CMK (cell line): ENCODE measurements around the gene BTBD19.
"Not testable (repeated sequence)": the region's sequence is repeated elsewhere in the genome, so short reads cannot be mapped to it uniquely, and the experiment has no call there.

ENCODE experiments used
- DNase-seq: peaks from one replicate; pipeline ENCODE4 v3.0.0-alpha.2; 2010; ENCODE audit warnings: low read depth

Gene BTBD19

DNA sequence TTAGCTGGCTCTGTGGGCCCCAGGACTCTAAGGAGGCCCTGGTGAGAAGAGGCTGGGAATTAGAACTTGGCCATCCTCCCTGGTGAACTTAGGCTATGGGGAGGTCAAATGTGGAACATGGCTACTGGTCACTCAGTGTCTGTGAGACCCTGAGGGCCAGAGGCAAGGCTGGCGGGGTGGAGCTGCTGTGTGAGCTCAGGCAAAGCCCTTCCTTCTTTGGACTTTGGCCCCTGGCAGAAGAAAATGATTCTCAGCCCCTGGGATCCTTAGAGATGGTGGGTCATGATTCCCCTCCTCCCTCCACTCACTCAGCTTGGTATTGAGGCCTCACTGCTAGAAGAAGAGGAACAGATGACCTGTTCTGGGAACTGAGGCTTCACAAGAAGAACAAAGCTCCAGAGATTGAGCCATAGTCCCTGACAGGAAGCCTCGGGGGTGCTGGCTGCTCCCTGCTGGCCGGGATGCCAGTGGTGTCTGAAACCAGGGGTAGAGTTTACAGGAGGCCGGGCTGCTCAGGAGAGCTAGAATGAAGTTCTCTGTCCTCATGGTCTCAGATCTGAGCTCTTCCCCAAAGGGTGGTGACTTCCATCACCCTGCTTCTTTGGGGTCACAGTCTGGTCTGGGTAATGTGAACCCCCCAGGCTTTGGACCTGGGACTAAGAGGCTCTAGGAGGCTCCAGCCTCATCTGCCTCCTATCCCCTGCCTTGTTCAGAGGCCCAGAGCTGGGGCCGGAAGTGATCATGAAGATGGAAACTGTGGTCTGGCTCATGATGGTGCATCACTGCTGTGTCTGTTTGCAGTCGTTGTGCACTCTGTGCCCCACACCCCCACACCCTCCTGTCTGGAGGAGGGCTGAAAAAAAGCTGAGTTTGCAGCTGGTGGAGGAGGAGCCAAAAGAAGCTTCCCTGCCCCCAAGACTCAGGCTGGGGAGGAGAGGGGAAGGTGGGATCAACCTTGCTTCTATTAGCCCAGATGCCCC lies 905 bp downstream of the BTBD19 start:
- DNase-seq = peak; percentile 80

DNA sequence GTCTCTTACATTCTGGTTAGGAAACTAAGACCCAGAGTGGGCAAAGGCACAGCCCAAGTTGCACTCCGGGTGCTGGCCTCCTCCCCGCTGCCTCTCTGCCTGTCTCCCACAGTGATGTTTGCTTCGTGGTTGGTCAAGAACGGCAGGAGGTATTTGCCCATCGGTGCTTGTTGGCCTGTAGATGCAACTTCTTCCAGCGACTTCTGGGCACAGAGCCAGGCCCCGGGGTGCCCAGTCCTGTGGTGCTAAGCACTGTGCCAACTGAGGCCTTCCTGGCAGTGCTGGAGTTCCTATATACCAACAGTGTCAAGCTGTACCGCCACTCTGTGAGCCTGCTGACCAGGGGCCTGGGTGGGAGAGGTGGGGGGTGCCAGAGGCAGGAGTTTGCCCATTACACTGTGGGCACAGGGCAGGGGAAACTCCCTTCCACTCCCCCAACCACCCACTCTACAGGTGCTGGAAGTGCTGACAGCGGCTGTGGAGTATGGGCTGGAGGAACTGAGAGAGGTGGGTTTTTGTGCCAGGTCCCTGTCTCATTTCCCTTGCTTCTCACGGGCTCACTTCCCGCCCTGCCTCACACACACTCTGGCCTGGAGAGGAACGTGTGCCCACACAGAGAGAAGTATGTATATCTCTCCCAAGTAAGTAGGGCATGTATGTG lies 1.9 kb downstream of the BTBD19 start:
- DNase-seq = no peak

DNA sequence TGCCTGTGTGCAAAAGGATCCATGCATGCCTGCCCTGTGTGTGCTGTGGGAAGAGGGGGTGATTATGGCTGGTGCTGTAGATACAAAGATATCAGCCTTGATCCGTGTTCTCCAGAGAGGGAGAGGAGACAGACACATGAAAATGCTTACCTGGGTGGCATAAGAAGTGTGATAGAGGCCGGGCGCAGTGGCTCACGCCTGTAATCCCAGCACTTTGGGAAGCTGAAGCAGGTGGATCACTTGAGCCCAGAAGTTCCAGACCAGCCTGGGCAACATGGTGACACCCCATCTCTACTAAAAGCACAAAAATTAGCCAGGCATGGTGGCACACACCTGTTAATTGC lies 2.4 kb downstream of the BTBD19 start:
- DNase-seq = not testable (repeated sequence)

DNA sequence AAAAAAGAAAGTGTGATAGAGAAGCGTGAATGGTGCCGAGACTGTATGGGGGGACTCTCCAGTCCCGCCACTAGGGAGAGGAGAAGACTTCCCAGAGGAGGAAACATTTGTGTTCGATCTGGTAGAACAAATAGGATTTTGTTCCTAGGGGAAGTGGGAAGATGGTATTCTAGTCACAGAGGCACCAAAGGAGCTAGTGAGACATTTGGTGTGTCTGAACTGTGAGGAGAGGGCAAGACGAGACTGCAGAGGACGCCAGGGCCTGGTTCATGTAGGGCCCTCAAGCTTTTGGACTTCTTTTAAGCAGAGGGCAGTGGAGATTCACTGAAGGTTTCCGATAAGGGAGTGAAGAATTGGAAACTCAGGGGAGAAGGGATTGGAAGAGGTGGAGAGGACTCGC lies 2.9 kb downstream of the BTBD19 start:
- no peak for DNase-seq

DNA sequence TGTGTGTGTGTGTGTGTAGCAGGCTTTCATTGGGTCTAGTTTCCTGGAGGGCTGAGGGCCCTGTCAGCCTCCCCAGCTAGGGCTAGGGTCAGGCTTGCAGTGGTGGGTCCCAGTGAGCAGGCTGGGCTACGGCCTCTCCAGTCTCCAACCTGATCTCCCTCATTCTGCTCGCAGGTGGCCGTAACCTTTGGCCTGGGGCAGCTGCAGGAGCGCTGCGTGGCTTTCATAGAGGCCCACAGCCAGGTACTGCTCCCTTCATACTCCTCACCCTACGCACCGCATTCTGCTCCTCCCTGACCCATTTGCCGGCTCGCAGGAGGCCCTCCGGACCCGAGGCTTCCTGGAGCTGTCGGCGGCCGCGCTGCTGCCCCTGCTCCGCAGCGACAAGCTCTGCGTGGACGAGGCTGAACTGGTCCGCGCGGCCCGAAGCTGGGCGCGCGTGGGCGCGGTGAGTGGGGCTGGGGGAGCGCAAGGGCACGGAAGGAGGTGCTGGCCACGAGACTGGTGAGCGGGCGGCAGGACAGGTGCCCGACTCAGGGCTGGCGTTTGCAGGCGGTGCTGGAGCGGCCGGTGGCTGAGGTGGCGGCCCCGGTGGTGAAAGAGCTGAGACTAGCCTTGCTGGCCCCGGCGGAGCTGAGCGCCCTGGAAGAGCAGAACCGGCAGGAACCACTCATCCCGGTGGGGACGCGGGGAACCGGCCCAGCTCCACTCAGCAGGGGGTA lies 4.7 kb downstream of the BTBD19 start:
- no peak for DNase-seq

DNA sequence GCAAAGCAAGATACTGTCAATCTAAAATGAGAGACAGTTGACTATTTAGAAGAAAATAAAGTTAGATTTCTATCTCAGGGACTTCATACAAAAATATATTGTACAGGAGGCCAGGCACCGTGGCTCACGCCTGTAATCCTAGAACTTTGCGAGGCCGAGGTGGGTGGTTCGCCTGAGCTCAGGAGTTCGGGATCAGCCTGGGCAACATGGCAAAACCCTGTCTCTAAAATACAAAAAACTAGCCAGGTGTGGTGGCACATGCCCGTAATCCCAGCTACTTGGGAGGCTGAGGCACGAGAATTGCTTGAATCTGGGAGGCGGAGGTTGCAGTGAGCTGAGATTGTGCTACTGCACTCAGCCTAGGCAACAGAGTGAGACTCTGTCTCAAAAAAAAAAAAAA lies 7.6 kb downstream of the BTBD19 start:
- not testable (repeated sequence) for DNase-seq

DNA sequence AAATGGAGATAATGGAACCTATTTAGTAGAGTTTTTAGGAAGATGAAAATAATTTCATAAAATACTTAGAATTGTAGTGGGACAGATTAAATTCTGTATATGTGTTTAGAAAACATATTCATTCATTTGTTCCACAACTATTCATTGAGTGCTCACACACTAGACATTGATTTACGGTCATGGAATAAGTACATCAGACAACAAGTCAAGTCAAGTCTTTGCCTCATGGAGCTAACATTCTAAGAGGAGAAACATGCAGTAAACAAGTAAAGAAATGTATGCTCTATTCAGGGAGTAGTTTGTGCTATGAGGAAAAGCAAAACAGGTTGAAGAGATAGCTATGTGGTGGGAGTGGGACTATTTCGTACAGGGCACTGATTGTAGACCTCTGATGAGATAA lies 9.0 kb downstream of the BTBD19 start:
- no peak for DNase-seq

DNA sequence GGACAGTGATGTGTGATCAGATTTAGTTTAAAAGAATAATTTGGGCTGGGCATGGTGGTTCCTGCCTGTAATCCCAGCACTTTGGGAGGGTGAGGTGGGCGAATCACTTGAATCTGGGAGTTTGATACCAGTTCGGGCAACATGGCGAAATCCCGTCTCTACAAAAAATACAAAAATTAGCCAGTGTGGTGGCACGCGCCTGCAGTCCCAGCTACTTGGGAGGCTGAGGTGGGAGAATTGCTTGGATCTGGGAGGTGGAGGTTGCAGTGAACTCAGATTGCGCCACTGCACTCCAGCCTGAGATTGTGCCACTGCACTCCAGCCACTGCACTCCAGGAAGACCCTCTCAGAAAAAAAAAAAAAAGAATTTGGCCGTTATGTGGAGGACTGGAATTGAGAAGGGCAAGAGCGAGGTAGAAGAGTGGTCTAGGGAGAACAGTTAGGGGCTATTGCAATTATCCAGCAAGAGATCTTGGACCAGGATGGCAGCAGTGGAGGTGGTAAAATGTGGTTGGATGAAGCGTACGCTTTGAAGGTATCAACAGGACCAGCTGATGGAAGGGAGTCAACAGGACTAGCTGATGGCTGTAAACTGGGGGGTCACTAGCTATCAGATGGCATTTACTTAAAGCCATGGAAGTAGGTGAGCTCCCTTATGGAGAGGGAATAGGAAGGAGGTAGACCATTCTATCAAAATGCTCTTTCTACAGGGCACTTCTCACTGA lies 9.6 kb downstream of the BTBD19 start:
- no peak for DNase-seq

DNA sequence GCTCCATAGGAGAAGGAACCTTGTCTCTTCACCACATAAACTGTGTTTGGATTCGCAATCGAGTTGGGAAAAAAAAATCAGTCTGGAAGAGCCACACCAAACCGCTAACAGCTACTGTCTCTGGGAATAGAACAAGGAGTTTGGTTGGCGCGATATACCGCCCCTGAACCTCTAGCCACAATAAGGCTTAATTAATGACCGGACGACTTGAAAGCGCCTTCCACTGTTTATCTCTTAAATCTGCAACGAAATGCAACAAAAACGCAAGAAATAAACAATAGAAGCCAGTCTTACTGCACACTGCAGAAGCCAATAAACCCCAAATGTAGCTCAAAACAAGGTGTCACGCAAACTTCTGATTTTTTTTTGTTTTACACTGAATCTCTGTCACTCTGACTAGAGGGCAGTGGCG lies 10.9 kb downstream of the BTBD19 start:
- DNase-seq = no peak

DNA sequence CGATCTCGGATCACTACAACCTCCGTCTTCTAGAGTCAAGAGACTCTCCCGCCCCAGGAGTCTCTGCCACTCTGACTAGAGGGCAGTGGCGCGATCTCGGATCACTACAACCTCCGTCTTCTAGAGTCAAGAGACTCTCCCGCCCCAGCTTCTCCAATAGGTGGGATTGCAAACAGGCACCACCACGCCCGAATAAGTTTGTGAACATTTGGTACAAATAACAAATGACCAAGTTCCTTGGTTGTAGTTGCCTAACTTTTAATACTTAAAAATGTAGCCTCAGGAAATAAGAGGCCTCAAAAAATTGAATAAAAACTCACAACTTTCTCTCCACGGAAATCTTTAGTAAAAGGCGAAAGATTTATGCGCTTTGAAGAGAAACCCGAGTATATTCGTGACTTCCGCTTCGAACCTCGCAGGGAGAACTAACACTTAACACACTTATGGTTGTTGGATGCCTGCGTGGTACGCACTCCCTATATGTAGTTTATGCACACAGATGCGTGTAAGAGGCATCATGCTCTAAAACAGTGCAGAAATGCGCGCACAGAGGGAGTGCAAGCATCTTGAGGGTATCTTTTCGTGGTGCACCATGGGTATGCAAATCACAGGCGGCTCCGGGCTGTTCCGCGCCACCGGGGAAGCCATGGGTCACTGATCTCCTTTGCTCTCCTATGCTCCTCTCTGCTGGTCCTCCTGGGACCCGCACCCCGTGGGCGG lies 11.4 kb downstream of the BTBD19 start:
- DNase-seq = no peak

DNA sequence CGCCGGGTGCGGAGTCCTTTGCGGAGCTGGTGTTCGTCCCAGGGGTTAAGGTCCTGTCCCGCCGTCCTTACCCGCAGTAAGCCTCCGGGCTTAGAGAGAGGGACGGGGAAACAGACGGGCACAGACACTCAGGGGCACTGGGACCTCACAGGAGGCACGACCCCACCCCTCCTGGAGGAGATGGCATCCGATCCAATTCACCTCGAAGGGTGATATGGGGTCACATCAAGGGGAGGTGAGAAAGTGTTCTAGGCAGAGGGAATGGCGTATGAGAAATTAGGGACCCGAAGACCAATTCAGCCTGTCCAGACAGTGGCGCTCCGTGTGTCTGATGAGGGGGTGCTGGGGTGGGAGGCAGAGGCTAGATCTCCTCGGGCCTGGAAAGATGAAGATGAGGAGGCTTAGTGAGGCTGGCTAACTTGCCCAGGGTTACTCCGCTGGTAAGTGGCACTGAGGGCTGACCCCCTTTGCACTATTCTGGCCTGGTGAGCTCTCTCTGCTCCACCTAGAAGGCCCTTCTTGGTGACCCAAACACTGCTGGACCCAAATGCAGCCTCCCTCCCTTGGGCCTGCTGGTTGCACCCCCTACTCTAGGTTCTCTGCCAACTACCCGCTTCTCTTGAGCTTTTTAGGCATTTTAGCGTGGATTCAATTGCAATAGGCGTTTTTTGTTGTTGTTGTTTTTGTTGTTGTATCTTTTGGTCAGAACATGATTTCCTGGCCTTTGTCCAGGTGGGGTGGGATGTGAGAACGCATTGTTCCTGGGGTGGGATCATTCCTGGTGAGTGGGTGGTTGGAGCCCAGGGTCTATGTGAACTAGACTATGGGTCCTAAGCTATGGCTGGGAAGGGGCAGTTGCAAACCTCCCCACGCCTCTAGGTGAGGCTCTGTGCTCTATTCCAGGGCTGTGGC lies 12.3 kb downstream of the BTBD19 start:
- no peak for DNase-seq

DNA sequence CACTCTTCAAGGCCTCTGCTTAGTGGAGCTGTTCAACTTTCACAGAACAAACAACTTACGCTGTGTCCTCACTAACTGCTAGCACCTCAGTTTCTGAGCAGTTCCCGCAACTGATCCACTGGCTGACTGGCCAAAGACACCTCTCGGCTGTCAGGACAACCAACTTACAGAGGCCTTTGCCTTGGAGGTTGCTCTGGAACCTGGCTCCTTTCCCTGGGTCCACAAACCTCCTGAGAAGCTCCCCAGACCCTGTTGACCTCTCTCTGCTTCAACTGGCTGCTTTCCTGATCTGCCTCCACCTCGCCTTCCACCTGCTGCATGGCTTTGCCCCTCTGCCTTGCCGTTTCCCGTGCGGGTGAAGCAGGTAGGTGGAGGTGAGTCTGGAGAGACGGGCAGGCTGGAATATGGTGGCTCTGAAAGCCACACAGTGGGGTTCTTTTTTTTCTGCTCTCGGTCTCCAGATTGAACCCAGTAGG lies 13.0 kb downstream of the BTBD19 start:
- DNase-seq = no peak

DNA sequence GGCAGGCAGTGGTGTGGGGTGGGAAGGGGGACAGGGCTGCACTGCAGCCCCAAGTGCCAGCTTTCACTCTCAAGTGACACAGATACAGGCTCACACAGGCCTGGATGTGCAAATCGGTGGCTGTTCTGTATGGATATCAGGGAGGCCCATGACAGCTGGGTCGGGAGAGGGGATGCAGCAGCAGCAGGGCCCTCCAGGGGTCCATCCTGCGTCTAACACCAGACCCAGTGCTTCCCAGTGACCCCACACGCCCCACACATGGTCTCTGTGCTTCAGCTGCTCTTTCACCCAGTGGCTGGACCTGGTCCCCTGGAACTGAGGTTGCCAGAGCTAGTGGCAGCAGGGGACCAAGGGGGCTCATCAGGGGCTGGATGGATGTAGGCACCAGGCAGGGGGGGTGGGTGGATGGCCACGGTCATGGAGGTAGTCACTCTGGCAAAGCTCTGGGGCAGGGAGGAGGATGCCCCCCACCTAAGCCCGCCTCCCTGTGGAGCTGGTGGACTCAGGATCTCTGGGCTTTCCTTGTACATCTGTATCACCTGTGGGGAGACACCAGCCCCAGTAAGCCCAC lies 13.9 kb downstream of the BTBD19 start:
- no peak for DNase-seq

DNA sequence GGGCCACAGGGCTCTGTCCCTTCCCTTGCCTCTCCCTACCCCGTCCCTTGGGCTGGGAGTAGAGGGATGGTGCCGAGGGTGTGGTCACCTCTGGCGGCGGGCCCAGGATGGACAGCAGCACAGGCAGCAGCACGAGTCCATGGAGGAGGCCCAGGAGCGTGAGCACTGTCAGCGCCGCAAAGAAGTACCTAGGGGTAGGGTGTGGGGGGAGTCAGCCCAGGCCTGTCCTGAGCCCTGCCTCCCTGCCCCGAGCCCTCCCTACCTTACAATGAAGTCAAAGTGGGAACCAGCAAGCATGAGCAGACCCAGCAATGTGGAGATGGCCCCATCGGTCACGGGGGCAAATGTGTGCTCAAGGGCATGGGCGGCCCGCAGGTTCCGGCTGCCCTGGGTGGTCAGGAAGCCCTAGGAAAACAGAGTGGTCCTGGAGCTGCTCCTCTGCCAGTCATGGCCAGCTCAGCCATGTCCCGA lies 14.7 kb downstream of the BTBD19 start:
- DNase-seq = no peak

DNA sequence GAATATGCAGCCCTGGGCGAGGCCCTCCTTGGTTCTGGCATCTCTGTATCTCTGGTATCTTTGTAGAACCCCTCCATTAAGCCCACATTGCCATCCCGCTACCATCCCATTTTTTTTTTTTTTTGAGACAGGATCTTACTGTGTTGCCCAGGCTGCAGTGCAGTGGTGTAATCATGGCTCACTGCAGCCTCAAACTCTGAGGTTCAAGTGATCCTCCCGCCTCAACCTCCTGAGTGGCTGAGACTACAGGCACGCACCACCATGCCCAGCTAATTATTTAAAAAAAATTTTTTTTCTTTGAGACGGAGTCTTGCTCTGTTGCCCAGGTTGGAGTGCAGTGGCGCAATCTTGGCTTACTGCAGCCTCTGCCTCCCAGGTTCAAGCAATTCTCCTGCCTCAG lies 16.1 kb downstream of the BTBD19 start:
- not testable (repeated sequence) for DNase-seq

DNA sequence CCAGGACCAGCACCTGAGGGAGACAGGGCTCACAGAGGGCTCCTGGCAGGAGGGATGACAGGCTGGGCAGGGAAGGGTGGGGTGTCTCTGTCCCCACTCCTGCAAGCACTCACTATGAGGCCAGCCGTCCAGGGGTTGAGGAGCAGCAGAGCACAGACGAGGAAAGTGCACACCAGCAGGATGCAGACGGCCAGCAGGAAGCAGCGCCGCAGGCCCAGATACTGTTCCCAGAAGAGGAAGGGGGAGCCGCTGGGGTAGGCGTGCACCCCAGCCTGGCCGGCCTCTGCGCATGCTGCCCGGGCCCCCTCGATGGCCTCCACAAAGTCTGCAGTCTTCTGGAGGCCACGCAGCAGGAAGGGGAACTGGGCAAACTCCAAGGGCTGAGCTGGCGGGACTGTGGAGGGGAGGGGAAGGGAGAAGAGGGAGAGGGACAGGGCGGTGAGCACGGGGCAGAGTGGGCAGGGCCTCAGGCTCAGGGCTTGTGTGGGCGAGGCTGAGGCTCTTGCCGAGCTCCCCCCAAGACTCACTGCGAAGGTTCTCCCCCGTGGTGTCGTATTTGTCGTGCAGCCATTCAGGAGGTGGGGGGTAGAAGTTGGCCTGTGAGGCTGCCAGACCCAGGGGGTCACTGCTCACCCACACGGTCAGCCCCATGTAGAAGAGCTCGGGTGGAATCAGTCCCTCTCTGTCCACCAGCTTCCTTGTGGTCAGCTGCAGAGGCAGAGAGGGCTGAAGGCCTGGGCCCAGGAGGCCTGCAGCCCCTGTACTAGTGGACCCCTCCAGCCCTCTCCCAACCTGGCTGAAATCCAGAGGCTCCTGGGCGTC lies 18.3 kb downstream of the BTBD19 start:
- DNase-seq = peak; percentile 97

DNA sequence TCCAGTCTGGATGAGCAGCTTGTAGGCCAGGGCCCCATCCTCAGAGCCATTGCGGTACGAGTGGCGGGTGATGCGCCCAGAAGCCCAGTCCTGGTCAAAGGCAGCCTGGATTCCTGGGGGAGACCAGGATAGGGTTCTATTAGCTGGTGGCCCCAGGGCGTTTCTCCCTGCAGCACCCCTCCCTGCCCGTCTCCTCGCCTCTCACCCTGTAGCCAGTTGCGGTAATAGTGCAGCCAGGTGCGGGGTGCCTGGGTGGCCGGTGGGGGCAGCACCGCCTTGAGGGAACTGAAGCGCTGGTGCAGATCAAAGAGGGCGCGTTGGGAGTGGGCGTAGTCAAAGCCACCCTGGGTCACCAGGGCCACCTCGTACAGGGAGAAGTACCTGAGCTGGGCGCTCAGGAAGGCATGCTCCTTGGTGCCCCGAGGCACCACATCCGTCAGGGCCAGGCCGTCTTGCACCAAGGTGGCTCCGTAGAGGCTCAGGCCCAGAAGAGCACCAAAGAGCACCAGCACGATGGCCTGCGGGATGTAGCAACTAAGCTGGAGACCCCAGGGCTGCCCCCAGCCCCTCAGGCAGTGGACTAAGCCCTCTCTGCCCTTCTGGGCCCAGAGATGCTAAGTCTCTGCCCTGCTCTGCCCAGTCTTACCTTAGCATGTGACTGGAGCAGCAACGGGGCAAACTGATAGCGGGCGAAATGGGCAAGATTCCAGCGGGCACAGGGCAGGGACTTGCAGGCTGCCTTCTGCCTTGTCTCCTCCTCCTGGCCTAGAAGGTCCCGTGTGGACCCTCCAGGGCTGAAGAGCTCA lies 19.1 kb downstream of the BTBD19 start:
- DNase-seq = no peak
